Panc1 (cell line): ENCODE data around the gene ADCYAP1R1. TPM values are rescaled to one million over a fixed set of nuclear protein-coding genes. Genes with fewer than 3 reads are reported as not detected.

Experiments used
- ATAC-seq: fragments of 200-7000 bp; cut with Tn5 transposase; 2 replicates; pipeline ENCODE4 v1.9.1; 2020; ENCODE audit warnings: mild to moderate bottlenecking, moderate library complexity
- BruUV-seq: library from RNA; stranded (reverse); fragments of 400-500 nt; replicated peaks from 2 replicates; lab custom pipeline; 2021; lab: Mats Ljungman, UMichigan
- CTCF ChIA-PET: fragments of 300-600 bp; sonication (Branson Sonifier 250); formaldehyde crosslinking; loops from one replicate; lab custom pipeline; 2022; ENCODE audit warnings: antibody characterized with exemption; lab: Charles Lee
- POLR2A ChIA-PET: fragments of 300-600 bp; sonication (Branson Sonifier 250); formaldehyde crosslinking; loops from one replicate; lab custom pipeline; 2022; ENCODE audit warnings: antibody characterized with exemption; lab: Charles Lee
- DNase-seq: peaks from one replicate; pipeline ENCODE4 v3.0.0-alpha.2; 2010; ENCODE audit warnings: low read depth, low spot score
- H3K27ac ChIP-seq: 2 replicates; pipeline ENCODE4 v1.5.1; 2011; ENCODE audit warnings: mild to moderate bottlenecking, low read length, inconsistent platforms
- H3K27me3 ChIP-seq: fragments of 200-500 bp; sonication (Bioruptor generic); 2 replicates; pipeline ENCODE4 v1.6.0; 2014; ENCODE audit warnings: low read length, inconsistent platforms; ENCODE audit not compliant: control insufficient read depth, insufficient read depth
- H3K36me3 ChIP-seq: fragments of 200-500 bp; sonication (Bioruptor generic); 2 replicates; pipeline ENCODE4 v1.5.1; 2014; ENCODE audit warnings: inconsistent platforms, mild to moderate bottlenecking, low read length, moderate library complexity; ENCODE audit not compliant: control insufficient read depth, insufficient read depth
- H3K4me1 ChIP-seq: 2 replicates; pipeline ENCODE4 v1.5.1; 2011; ENCODE audit warnings: inconsistent platforms, mild to moderate bottlenecking, low read length, moderate library complexity; ENCODE audit not compliant: control insufficient read depth, insufficient read depth
- H3K4me3 ChIP-seq, 2 experiments: 2 replicates each; pipeline ENCODE4 v1.5.1; 2011 to 2012; ENCODE audit warnings: low read depth in 2 of 2, low read length in 2 of 2, mild to moderate bottlenecking in 2 of 2, inconsistent platforms in 1 of 2, moderate library complexity in 1 of 2
- H3K9me3 ChIP-seq: fragments of 200-500 bp; sonication (Bioruptor generic); 2 replicates; pipeline ENCODE4 v1.5.1; 2014; ENCODE audit warnings: low read depth, mild to moderate bottlenecking, inconsistent platforms, low read length, moderate library complexity; ENCODE audit not compliant: control insufficient read depth, insufficient read depth
- CTCF ChIP-seq: fragments of 450-650 bp; IDR thresholded peaks from 2 replicates; pipeline ENCODE4 v1.5.1; 2017; ENCODE audit warnings: mild to moderate bottlenecking
- POLR2AphosphoS5 ChIP-seq: IDR thresholded peaks from 2 replicates; pipeline ENCODE4 v1.6.1; 2012; ENCODE audit warnings: mild to moderate bottlenecking, low read depth, low read length, moderate library complexity
- SIN3A ChIP-seq: IDR thresholded peaks from 2 replicates; pipeline ENCODE4 v1.6.1; 2012; ENCODE audit warnings: low read depth, mild to moderate bottlenecking, low read length, moderate library complexity, borderline replicate concordance; ENCODE audit not compliant: insufficient read depth
- TCF7L2 ChIP-seq: IDR thresholded peaks from 2 replicates; pipeline ENCODE4 v1.6.1; 2011; ENCODE audit warnings: mild to moderate bottlenecking, low read depth, low read length, inconsistent platforms
- in situ Hi-C: cut with HindIII; loops from 2 replicates; pipeline ENCODE4 v1.10.0; 2016; ENCODE audit warnings: low sequenced_read_pairs, low pct_unique_long_range_greater_than_20kb
- intact Hi-C: fragments of 100-400 bp; cut with micrococcal nuclease; formaldehyde crosslinking; loops from one replicate; pipeline ENCODE4 v1.10.0; 2022; ENCODE audit not compliant: unreplicated experiment
- total RNA-seq: library from RNA; stranded (reverse); gene quantifications from one replicate; pipeline ENCODE4 v1.2.1, GENCODE V29; 2021; ENCODE audit not compliant: unreplicated experiment
- TF ChIP-seq, protein P1 (sequence below), 2 experiments: IDR thresholded peaks; 2 replicates each; pipeline ENCODE4 v1.6.1; 2011 to 2012; ENCODE audit warnings: low read depth in 2 of 2, control low read depth in 1 of 2, low read length in 1 of 2, mild to moderate bottlenecking in 1 of 2, moderate library complexity in 1 of 2; ENCODE audit not compliant: insufficient read depth in 1 of 2

The ADCYAP1R1 gene
- total RNA-seq, 1 experiment from 2014 or later, result not detected

DNA sequence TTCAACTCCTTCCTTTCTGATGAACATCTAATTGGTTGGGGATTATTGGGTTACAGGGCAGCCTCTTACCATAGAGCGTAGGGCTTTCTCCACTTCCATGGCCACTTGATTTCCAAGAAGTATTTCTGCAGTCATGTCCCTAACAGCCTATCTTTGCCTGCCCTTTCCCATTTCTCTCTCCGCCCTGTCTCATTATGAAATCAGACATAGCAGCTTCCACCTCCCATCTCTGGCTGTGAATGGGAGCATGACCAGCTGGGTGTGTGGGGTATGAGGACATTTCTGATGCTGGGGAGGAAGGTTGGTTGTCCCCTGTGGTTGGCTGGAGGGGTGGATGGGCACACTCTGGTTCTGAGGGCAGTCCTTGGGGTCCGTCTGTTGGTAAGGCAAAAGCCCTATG lies 41.2 kb downstream of the ADCYAP1R1 start:
- no peak for TF ChIP-seq TCF7L2
- no peak for TF ChIP-seq POLR2AphosphoS5
- H3K36me3 ChIP-seq, result no peaks in the 10 kb centered on the region
- in situ Hi-C loops (no loop called here), intact Hi-C loops (no loop called here)
- no peak overlapping the region for H3K27ac ChIP-seq
- ATAC-seq (no peak), DNase-seq (no peak)
- H3K4me3 ChIP-seq, result no peak overlapping the region
- H3K4me1 ChIP-seq, result no peaks in the 10 kb centered on the region
- no peaks in the 10 kb centered on the region for H3K9me3 ChIP-seq
- BruUV-seq, result no TSS peak
- ChIA-PET POLR2A (no interaction called here), CTCF (no interaction called here)
- H3K27me3 ChIP-seq, result peaks cover 31% of the 10 kb centered on the region

GRCh38 chr7:31094271-31094670 lies 42.2 kb downstream of the ADCYAP1R1 start:
- CTCF ChIA-PET, result no interaction called here
- POLR2A ChIA-PET, result no interaction called here

GRCh38 chr7:31095286-31096197 lies 43.4 kb downstream of the ADCYAP1R1 start:
- no peak for TF ChIP-seq POLR2AphosphoS5
- TF ChIP-seq SIN3A, result no peak
- TF ChIP-seq, protein P1, sequence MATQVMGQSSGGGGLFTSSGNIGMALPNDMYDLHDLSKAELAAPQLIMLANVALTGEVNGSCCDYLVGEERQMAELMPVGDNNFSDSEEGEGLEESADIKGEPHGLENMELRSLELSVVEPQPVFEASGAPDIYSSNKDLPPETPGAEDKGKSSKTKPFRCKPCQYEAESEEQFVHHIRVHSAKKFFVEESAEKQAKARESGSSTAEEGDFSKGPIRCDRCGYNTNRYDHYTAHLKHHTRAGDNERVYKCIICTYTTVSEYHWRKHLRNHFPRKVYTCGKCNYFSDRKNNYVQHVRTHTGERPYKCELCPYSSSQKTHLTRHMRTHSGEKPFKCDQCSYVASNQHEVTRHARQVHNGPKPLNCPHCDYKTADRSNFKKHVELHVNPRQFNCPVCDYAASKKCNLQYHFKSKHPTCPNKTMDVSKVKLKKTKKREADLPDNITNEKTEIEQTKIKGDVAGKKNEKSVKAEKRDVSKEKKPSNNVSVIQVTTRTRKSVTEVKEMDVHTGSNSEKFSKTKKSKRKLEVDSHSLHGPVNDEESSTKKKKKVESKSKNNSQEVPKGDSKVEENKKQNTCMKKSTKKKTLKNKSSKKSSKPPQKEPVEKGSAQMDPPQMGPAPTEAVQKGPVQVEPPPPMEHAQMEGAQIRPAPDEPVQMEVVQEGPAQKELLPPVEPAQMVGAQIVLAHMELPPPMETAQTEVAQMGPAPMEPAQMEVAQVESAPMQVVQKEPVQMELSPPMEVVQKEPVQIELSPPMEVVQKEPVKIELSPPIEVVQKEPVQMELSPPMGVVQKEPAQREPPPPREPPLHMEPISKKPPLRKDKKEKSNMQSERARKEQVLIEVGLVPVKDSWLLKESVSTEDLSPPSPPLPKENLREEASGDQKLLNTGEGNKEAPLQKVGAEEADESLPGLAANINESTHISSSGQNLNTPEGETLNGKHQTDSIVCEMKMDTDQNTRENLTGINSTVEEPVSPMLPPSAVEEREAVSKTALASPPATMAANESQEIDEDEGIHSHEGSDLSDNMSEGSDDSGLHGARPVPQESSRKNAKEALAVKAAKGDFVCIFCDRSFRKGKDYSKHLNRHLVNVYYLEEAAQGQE (IDR thresholded peaks at IDR 0.05; ENCODE audit: insufficient read depth in 1 of 2, low read depth in 2 of 2, low read length in 1 of 2), result no peak
- no peak for TF ChIP-seq CTCF
- no peak for TF ChIP-seq TCF7L2
- no peak overlapping the region for H3K27ac ChIP-seq
- no peaks in the 10 kb centered on the region for H3K36me3 ChIP-seq
- H3K27me3 ChIP-seq, result peaks cover 24% of the 10 kb centered on the region
- H3K9me3 ChIP-seq, result no peaks in the 10 kb centered on the region
- ChIA-PET CTCF (no interaction called here), POLR2A (no interaction called here)
- ATAC-seq (no peak), DNase-seq (no peak)
- in situ Hi-C loops (no loop called here), intact Hi-C loops (no loop called here)
- no peak overlapping the region for H3K4me3 ChIP-seq
- BruUV-seq, result no TSS peak
- H3K4me1 ChIP-seq, result no peaks in the 10 kb centered on the region

More at GRCh38 chr7:31094271-31094670, 42.2 kb downstream of the ADCYAP1R1 start:
- H3K27ac ChIP-seq, result no peak overlapping the region
- no peak overlapping the region for H3K4me3 ChIP-seq
- DNase-seq, result no peak
- H3K27me3 ChIP-seq, result peaks cover 28% of the 10 kb centered on the region
- no peaks in the 10 kb centered on the region for H3K4me1 ChIP-seq
- H3K9me3 ChIP-seq, result no peaks in the 10 kb centered on the region
- H3K36me3 ChIP-seq, result no peaks in the 10 kb centered on the region
- no TSS peak for BruUV-seq
- intact Hi-C loops, result no loop called here
- in situ Hi-C loops, result no loop called here
- ATAC-seq, result no peak
- TF ChIP-seq POLR2AphosphoS5 (no peak), TCF7L2 (no peak), CTCF (no peak)
